ENCODE measurements around the gene SPTBN1. TPM values are rescaled to one million over a fixed set of nuclear protein-coding genes. Genes with fewer than 3 reads are reported as not detected.

SPTBN1 gene
- total RNA-seq, 1 experiment from 2014 or later: 171 TPM

GRCh38 chr2:54634564-54635511 lies 178.7 kb downstream of the SPTBN1 start:
- Mint-ChIP-seq H3K36me3 (ENCODE audit: insufficient read depth, unreplicated experiment) (peaks cover 88% of the 10 kb centered on the region), H3K4me3 (ENCODE audit: unreplicated experiment) (no peak overlapping the region), H3K4me1 (ENCODE audit: insufficient read depth, unreplicated experiment) (peaks cover 22% of the 10 kb centered on the region), H3K27ac (ENCODE audit: low read depth, unreplicated experiment) (peak overlapping the region; percentile 61), H3K9me3 (ENCODE audit: unreplicated experiment) (no peaks in the 10 kb centered on the region), H3K27me3 (ENCODE audit: insufficient read depth, unreplicated experiment) (no peaks in the 10 kb centered on the region)
- no TSS peak for BruUV-seq (replicated peaks)
- TF ChIP-seq, protein P1, sequence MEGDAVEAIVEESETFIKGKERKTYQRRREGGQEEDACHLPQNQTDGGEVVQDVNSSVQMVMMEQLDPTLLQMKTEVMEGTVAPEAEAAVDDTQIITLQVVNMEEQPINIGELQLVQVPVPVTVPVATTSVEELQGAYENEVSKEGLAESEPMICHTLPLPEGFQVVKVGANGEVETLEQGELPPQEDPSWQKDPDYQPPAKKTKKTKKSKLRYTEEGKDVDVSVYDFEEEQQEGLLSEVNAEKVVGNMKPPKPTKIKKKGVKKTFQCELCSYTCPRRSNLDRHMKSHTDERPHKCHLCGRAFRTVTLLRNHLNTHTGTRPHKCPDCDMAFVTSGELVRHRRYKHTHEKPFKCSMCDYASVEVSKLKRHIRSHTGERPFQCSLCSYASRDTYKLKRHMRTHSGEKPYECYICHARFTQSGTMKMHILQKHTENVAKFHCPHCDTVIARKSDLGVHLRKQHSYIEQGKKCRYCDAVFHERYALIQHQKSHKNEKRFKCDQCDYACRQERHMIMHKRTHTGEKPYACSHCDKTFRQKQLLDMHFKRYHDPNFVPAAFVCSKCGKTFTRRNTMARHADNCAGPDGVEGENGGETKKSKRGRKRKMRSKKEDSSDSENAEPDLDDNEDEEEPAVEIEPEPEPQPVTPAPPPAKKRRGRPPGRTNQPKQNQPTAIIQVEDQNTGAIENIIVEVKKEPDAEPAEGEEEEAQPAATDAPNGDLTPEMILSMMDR (IDR thresholded peaks at IDR 0.05; ENCODE audit: unreplicated experiment): no peak
- POLR2A ChIA-PET: interaction anchor here (0.9 to 1.2 kb wide), 2 partner anchors 11 to 85 kb away, joined by 3 read pairs; no protein-coding TSS in a partner anchor
- peak; percentile 44 for DNase-seq (ENCODE audit: unreplicated experiment)
- intact Hi-C loops (cut with micrococcal nuclease): no loop called here
- CTCF ChIA-PET: interaction anchor here (0.6 to 1.3 kb wide), 4 partner anchors 23 to 112 kb away, joined by 3 to 5 read pairs (median 4); no protein-coding TSS in a partner anchor

DNA sequence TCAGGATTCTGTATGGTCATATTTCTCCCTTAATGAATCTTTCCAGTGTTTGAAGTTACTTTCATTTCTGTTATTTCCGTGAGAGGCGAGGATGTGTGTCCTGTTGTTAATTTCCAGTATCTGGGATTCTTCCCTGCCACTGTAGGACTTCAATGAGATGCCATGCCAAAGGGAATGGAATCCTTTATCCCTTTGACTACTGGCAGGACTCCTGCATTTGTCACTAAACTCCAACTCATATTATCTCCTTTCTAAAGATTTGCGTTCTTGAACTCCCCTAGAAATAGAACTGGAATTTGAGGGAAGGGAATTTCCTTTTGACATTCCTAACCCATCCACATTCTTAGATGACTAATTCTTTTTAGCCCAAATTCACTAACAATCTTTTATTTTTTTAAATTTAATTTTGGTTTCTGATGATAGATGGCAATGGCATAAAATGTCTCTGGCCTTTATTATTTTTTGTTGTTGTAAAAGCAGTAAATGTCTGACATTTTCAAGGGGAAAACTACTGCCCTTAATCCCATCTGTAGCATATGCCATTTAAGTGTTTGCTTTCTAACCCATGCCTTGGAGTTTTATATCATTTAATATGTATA lies 179.5 kb downstream of the SPTBN1 start:
- Mint-ChIP-seq H3K27me3 (ENCODE audit: insufficient read depth, unreplicated experiment) (no peaks in the 10 kb centered on the region), H3K4me1 (ENCODE audit: insufficient read depth, unreplicated experiment) (peaks cover 18% of the 10 kb centered on the region), H3K4me3 (ENCODE audit: unreplicated experiment) (no peak overlapping the region), H3K36me3 (ENCODE audit: insufficient read depth, unreplicated experiment) (peaks cover 84% of the 10 kb centered on the region), H3K27ac (ENCODE audit: low read depth, unreplicated experiment) (no peak overlapping the region), H3K9me3 (ENCODE audit: unreplicated experiment) (no peaks in the 10 kb centered on the region)
- DNase-seq (ENCODE audit: unreplicated experiment): no peak
- ChIA-PET CTCF (interaction anchor here (0.6 kb wide), 1 partner anchor 85 kb away, joined by 4 read pairs; no protein-coding TSS in a partner anchor), POLR2A (no interaction called here)
- no TSS peak for BruUV-seq (replicated peaks)
- intact Hi-C loops (cut with micrococcal nuclease): no loop called here
- TF ChIP-seq, protein P1 (IDR thresholded peaks at IDR 0.05; ENCODE audit: unreplicated experiment): no peak

DNA sequence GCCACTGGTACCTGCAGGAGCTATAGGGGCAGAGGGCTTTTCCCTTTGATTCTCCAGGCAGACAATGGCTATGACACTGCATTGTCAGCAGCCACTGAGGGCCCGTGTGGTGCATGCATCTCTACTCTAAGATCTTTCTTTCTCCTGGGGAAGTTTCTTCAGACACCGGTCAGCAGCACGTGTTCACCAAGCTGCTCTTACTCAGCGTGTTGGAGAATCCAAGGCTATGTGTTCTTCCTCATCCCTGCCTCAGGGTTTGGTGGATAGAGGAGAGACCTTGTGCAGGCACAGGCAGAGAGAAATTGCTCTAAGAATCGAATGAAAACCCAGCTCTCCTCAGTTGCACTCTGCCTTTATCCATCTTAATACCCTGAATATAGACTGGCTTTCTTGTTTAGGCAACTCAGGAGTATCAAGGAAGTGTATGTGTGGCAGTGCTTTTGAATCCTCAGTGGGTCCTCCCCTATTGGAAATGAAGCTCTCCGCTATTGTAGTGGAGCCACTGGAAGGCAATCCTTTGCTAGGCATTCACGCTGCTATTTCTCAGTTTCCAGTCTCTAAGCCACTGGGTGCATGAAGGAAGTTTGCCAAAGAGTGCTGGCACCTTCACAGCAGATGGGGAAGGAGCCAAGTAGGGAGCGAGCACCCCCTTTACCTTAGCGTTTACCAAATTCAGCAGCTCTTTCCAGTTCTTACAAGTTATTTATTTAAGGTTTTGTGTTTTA lies 180.4 kb downstream of the SPTBN1 start:
- ChIA-PET CTCF (interaction anchor here (0.6 to 1.2 kb wide), 2 partner anchors 86 to 529 kb away, joined by 4 to 8 read pairs; no protein-coding TSS in a partner anchor), POLR2A (interaction anchor here (1.3 kb wide), 1 partner anchor 30 kb away, joined by 3 read pairs; no protein-coding TSS in a partner anchor)
- DNase-seq (ENCODE audit: unreplicated experiment): no peak
- intact Hi-C loops (cut with micrococcal nuclease): no loop called here
- BruUV-seq (replicated peaks): no TSS peak
- H3K27ac Mint-ChIP-seq (ENCODE audit: low read depth, unreplicated experiment): no peak overlapping the region
- peaks cover 75% of the 10 kb centered on the region for H3K36me3 Mint-ChIP-seq (ENCODE audit: insufficient read depth, unreplicated experiment)
- no peaks in the 10 kb centered on the region for H3K9me3 Mint-ChIP-seq (ENCODE audit: unreplicated experiment)
- no peaks in the 10 kb centered on the region for H3K27me3 Mint-ChIP-seq (ENCODE audit: insufficient read depth, unreplicated experiment)
- H3K4me3 Mint-ChIP-seq (ENCODE audit: unreplicated experiment): no peak overlapping the region
- peaks cover 18% of the 10 kb centered on the region for H3K4me1 Mint-ChIP-seq (ENCODE audit: insufficient read depth, unreplicated experiment)
- TF ChIP-seq, protein P1 (IDR thresholded peaks at IDR 0.05; ENCODE audit: unreplicated experiment): no peak
